Thyroid gland (tissue), 4 donors: ENCODE measurements around the gene CDHR5. TPM values are rescaled to one million over a fixed set of nuclear protein-coding genes. Genes with fewer than 3 reads are reported as not detected.

Experiments used
- DNase-seq, 2 donors: peaks; one replicate each; pipeline ENCODE4 v3.0.0-alpha.2; 2019
- H3K27ac ChIP-seq, 3 donors: fragments of 200-600 bp; sonication (generic); 1 replicate in 2 of 3; 2 replicates in 1 of 3; pipeline ENCODE4 v1.5.1; 2016 to 2019; ENCODE audit warnings: mild to moderate bottlenecking in 1 of 3, moderate library complexity in 1 of 3
- H3K27me3 ChIP-seq: fragments of 200-600 bp; sonication (generic); one replicate; pipeline ENCODE4 v1.5.1; 2019
- H3K36me3 ChIP-seq, 2 donors: fragments of 200-600 bp; sonication (generic); one replicate each; pipeline ENCODE4 v1.5.1; 2016 to 2019
- H3K4me1 ChIP-seq, 2 donors: fragments of 200-600 bp; sonication (generic); one replicate each; pipeline ENCODE4 v1.5.1; 2017 to 2019
- H3K4me3 ChIP-seq, 3 donors: fragments of 200-600 bp; sonication (generic); replicated peaks in 1 of 3; 1 replicate in 2 of 3; 2 replicates in 1 of 3; pipeline ENCODE4 v1.5.1; 2016; ENCODE audit warnings: mild to moderate bottlenecking in 1 of 3
- H3K9me3 ChIP-seq: fragments of 200-600 bp; sonication (generic); one replicate; pipeline ENCODE4 v1.5.1; 2017
- POLR2A ChIP-seq, 2 donors: fragments of 450-650 bp; IDR thresholded peaks; one replicate each; pipeline ENCODE4 v1.6.1; 2017; ENCODE audit warnings: antibody characterized with exemption in 2 of 2, mild to moderate bottlenecking in 2 of 2, moderate library complexity in 1 of 2
- WGBS, 2 donors: methylation state at CpG; one replicate each; pipeline ENCODE4 v1.1.5; 2017; 5-methylcytosine and 5-hydroxymethylcytosine counted together
- intact Hi-C: fragments of 100-400 bp; cut with DNase I; formaldehyde crosslinking; loops from one replicate; pipeline ENCODE4 v1.15.1; 2023
- total RNA-seq, 4 donors: library from RNA; depleted of rRNA; stranded (reverse); fragments of >200 nt; gene quantifications; one replicate each; pipeline ENCODE4 v1.2.3, GENCODE V29; 2016
- TF ChIP-seq, protein P1 (sequence below), 6 experiments: fragments of 200-600 bp in 3 of 6; fragments of 450-650 bp in 3 of 6; sonication (generic) in 3 of 6; IDR thresholded peaks; one replicate each; pipeline ENCODE4 v1.5.1; 2016 to 2019; ENCODE audit warnings: antibody characterized with exemption in 6 of 6, mild to moderate bottlenecking in 2 of 6, inconsistent platforms in 1 of 6, moderate library complexity in 1 of 6

CDHR5 gene
- total RNA-seq, 4 donors from 2014 or later: not detected

DNA sequence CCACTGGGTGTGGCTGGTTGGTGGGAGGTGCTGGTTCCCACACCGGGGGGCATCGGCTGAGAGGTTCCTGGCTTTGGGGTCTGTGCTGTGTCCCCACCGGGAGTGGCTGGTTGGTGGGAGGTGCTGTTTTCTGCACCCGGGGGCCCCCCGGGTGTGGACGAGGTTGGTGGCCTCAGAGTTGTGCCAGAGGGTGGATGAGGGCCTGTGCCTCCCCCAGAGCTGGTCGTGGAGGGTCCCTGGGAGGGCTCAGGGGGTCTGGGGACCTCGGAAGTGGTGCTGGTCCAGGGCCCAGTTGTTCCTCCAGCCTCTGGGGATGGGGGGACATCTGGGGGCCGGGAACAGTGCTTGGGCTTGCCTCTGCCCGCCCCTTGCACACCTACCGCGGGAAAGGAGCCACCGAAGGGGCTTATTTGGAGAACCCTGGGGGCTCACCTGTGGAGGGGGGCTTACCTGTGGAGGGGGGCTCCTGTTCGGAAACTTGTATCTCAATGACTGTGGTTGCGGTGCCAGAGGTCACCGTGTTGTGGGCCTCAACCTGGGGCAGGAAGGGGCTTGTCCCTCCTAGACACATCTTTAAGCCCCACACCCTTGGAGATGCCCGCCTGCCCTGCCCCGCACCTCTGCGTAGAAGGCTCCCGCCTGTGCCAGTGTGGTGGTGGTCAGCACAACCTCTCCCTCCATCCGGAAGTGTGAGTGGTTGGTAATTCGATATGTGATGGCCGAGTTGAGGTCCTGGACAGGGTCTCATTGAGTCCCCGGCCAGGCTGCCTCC lies 5.7 kb downstream of the CDHR5 start:
- Histone ChIP-seq H3K27ac (no peak overlapping the region), H3K9me3 (no peaks in the 10 kb centered on the region), H3K4me1 (peaks cover 18% of the 10 kb centered on the region in 2 donors), H3K36me3 (no peaks in the 10 kb centered on the region), H3K27me3 (no peaks in the 10 kb centered on the region), H3K4me3 (no peak overlapping the region)
- WGBS, 2 donors: 89 to 91% methylated on average over 14 to 16 of the region's 24 CpGs
- no peak for TF ChIP-seq POLR2A (IDR thresholded peaks at IDR 0.05)
- TF ChIP-seq, protein P1, sequence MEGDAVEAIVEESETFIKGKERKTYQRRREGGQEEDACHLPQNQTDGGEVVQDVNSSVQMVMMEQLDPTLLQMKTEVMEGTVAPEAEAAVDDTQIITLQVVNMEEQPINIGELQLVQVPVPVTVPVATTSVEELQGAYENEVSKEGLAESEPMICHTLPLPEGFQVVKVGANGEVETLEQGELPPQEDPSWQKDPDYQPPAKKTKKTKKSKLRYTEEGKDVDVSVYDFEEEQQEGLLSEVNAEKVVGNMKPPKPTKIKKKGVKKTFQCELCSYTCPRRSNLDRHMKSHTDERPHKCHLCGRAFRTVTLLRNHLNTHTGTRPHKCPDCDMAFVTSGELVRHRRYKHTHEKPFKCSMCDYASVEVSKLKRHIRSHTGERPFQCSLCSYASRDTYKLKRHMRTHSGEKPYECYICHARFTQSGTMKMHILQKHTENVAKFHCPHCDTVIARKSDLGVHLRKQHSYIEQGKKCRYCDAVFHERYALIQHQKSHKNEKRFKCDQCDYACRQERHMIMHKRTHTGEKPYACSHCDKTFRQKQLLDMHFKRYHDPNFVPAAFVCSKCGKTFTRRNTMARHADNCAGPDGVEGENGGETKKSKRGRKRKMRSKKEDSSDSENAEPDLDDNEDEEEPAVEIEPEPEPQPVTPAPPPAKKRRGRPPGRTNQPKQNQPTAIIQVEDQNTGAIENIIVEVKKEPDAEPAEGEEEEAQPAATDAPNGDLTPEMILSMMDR (IDR thresholded peaks at IDR 0.05): no peak
- DNase-seq: no peak
- intact Hi-C loops: no loop called here

DNA sequence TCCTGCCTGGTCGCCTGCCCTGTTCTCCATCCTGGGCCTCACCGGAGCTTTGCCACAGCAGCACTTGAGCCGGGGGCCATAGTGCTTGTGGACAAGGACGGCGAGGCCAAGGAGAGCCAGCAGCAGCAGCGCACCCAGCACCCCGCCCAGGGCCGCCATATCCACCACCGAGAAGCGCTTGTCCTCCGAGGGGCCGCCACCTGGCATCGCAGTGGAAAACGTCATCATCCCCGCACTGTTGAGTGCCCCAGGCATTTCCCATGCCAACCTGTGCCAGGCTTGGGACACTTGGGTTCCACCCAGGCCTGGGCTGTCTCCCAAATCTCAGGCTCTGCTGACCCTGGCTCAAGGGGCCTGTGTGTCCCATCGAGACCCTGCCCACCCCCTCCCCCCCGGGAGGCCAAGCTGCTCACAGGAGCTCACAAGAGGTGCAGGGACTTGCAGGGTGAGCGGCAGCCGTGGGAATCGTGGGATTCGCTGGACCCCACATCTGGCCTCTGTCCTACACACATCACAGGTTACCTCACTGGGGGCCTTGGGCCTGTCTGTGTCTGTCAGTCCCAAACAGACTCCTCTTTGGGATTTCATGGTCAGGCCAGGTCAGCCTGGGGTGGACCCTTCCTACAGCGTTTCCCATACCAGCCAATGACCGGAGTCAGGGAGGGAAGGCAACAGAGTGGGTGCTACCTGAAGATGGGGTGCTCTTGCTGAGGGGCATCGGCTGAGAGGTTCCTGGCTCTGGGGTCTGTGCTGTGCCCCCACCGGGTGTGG lies 6.7 kb downstream of the CDHR5 start:
- WGBS, 2 donors: 92 to 96% methylated on average over 14 to 19 of the region's 25 CpGs
- H3K27me3 ChIP-seq: no peaks in the 10 kb centered on the region
- TF ChIP-seq, protein P1 (IDR thresholded peaks at IDR 0.05): no peak
- no peak for TF ChIP-seq POLR2A (IDR thresholded peaks at IDR 0.05)
- DNase-seq: no peak
- H3K36me3 ChIP-seq: peaks cover 3% of the 10 kb centered on the region in 2 donors
- no peak overlapping the region for H3K4me3 ChIP-seq
- H3K9me3 ChIP-seq: no peaks in the 10 kb centered on the region
- H3K4me1 ChIP-seq: peaks cover 22 to 27% of the 10 kb centered on the region in 2 donors
- intact Hi-C loops: no loop called here
- no peak overlapping the region for H3K27ac ChIP-seq

DNA sequence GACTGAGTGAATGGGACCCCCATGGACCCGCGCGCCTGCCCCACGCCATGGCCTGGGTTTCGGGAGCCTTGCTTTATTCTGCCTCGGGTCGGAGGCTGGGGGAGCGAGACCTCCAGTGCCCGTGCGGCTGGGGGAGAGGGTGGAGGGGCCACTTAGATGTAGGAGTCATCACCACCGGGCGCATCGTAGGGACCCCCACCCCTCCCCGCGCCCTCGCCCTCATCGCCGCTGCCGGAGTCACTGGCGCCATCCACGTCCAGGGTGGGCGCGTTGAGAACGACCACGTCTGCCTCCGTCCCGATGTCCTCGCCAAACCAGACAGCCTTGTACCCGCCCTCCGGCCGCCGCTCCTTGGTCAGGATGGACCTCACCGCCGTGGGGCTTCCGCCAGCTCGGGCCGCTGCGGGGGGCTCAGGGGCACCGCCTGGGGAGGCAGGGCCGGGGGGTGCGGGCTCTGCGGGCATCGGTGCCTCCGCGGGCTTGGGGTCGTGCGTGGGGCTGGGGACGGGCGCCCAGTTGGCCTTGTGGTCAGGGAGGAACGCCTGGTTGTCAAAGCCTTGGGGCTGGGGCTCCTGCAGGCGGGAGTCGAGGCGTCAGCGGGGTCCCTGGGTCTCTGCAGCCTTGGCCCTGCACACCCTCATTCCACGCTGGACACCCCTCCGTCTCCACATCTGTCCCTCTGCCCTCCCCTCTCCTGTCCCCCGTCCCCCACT lies 7.4 kb downstream of the CDHR5 start:
- no peak for DNase-seq
- no peak overlapping the region for H3K4me3 ChIP-seq
- no peak for TF ChIP-seq POLR2A (IDR thresholded peaks at IDR 0.05)
- TF ChIP-seq, protein P1 (IDR thresholded peaks at IDR 0.05): no peak
- H3K9me3 ChIP-seq: no peaks in the 10 kb centered on the region
- H3K27ac ChIP-seq: no peak overlapping the region
- no peaks in the 10 kb centered on the region for H3K27me3 ChIP-seq
- intact Hi-C loops: no loop called here
- peaks cover 22 to 27% of the 10 kb centered on the region in 2 donors for H3K4me1 ChIP-seq
- peaks cover 10 to 11% of the 10 kb centered on the region in 2 donors for H3K36me3 ChIP-seq
- 92 to 94% methylated on average over 46 to 56 of the region's 57 CpGs for WGBS, 2 donors

DNA sequence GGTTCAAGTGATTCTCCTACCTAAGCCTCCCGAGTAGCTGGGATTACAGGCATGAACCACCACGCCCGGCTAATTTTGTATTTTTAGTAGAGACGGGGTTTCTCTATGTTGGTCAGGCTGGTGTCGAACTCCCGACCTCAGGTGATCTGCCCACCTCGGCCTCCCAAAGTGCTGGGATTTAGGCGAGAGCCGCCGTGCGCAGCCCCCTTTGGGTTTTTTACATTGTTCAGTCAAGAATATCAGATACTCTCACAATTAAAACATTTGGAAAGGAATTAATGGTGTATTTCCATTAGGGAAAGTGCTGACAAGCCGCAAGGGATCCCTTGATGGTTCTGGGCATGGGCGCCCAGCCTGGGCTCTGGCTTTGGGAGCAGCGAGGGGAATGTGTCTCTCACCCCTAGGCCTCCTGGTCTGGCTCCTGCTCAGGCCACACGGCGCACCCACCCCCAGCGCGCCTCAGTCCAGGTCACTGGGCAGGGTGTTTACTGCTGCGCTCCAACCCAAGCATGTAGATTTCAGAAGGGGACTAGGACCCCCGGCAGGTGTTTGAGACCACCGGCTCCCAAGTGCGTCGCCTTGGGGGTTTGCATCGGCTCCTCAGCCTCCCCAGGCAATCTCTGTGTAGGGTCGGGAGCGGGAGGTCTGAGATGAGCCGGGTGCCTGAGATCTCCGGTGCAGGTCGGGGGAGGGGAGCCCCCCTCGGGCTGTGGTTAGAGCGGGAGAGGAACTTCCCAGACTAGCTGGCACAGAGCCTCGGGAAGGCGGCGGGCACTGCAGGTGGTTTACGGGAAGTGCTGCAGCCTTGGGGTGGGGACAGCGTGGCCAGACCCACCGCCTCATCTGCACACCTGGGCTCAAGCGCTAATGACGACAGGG lies 8.2 kb downstream of the CDHR5 start:
- TF ChIP-seq, protein P1 (IDR thresholded peaks at IDR 0.05): no peak
- TF ChIP-seq POLR2A (IDR thresholded peaks at IDR 0.05): no peak
- H3K4me1 ChIP-seq: peaks cover 22 to 27% of the 10 kb centered on the region in 2 donors

More for the DNA sequence above, 8.2 kb downstream of the CDHR5 start:
- no peak for DNase-seq
- Histone ChIP-seq H3K9me3 (no peaks in the 10 kb centered on the region), H3K36me3 (peaks cover 15 to 19% of the 10 kb centered on the region in 2 donors), H3K4me3 (peak overlapping the region in 1 of 3 donors; percentile 74), H3K27me3 (no peaks in the 10 kb centered on the region), H3K27ac (peak overlapping the region in 1 of 3 donors; percentile 94)
- intact Hi-C loops: no loop called here
- 82 to 87% methylated on average over 35 to 36 of the region's 39 CpGs for WGBS, 2 donors
